ENCODE data around the gene LPCAT1.

- TF ChIP-seq EZH2 (IDR thresholded peaks at IDR 0.05) (no peak), POLR2AphosphoS5 (IDR thresholded peaks at IDR 0.05; ENCODE audit: borderline replicate concordance, low read depth, low read length) (no peak)
These were observed 31.0 kb downstream of the LPCAT1 start for GRCh38 chr5:1492757-1493156.

Data from SK-N-MC (cell line).